Measurements from ENCODE around the gene DGAT2. TPM values are rescaled to one million over a fixed set of nuclear protein-coding genes. Genes with fewer than 3 reads are reported as not detected.

The DGAT2 gene
- total RNA-seq, 1 experiment from 2014 or later, result 1.6 TPM

GRCh38 chr11:75782540-75783263 is 14.1 kb downstream of the DGAT2 start (continued):
- TF ChIP-seq FOXP4 (CRISPR knock-in tag; IDR thresholded peaks at IDR 0.05) (no peak), MLX (CRISPR knock-in tag; IDR thresholded peaks at IDR 0.05) (no peak), NFATC4 (CRISPR knock-in tag; IDR thresholded peaks at IDR 0.05) (no peak)

- TF ChIP-seq HMGA2 (CRISPR knock-in tag; IDR thresholded peaks at IDR 0.05) (no peak), ZNF263 (CRISPR knock-in tag; IDR thresholded peaks at IDR 0.05; ENCODE audit: low read depth) (no peak), PRDM15 (CRISPR knock-in tag; IDR thresholded peaks at IDR 0.05) (no peak), GTF2I (CRISPR knock-in tag; conservative IDR thresholded peaks at IDR 0.05) (no peak), ZNF219 (CRISPR knock-in tag; IDR thresholded peaks at IDR 0.05; ENCODE audit: borderline replicate concordance) (no peak)
- CTCF ChIA-PET, result no interaction called here
- no peak for DNase-seq (ENCODE audit: low spot score)
- Mint-ChIP-seq H3K4me1 (no peaks in the 10 kb centered on the region), H3K9me3 (no peaks in the 10 kb centered on the region), H3K27me3 (ENCODE audit: low read depth) (no peaks in the 10 kb centered on the region), H3K4me3 (no peak overlapping the region), H3K27ac (no peak overlapping the region), H3K36me3 (no peaks in the 10 kb centered on the region)
- POLR2A ChIA-PET, result no interaction called here
- no peak for ATAC-seq
Observed at GRCh38 chr11:75783416-75784084, 15.0 kb downstream of the DGAT2 start.

GRCh38 chr11:75784085-75784478 is 15.5 kb downstream of the DGAT2 start:
- ChIA-PET POLR2A (no interaction called here), CTCF (no interaction called here)
- ATAC-seq (no peak), DNase-seq (ENCODE audit: low spot score) (no peak)
- Mint-ChIP-seq H3K4me3 (no peak overlapping the region), H3K27me3 (ENCODE audit: low read depth) (no peaks in the 10 kb centered on the region), H3K36me3 (no peaks in the 10 kb centered on the region), H3K27ac (no peak overlapping the region), H3K4me1 (no peaks in the 10 kb centered on the region), H3K9me3 (no peaks in the 10 kb centered on the region)
- no peak for TF ChIP-seq ZNF425 (CRISPR knock-in tag; conservative IDR thresholded peaks at IDR 0.05)
- no peak for TF ChIP-seq ZSCAN18 (CRISPR knock-in tag; IDR thresholded peaks at IDR 0.05)
- TF ChIP-seq PRRX2 (CRISPR knock-in tag; IDR thresholded peaks at IDR 0.05), result no peak
- TF ChIP-seq ZNF423 (CRISPR knock-in tag; IDR thresholded peaks at IDR 0.05), result no peak
- TF ChIP-seq FOXP4 (CRISPR knock-in tag; IDR thresholded peaks at IDR 0.05), result no peak
- TF ChIP-seq ZNF281 (CRISPR knock-in tag; IDR thresholded peaks at IDR 0.05), result no peak

Data from WTC11 (cell line).